ENCODE measurements around the gene PUS3. TPM values are rescaled to one million over a fixed set of nuclear protein-coding genes. Genes with fewer than 3 reads are reported as not detected.
A peak's percentile ranks its signal among the peaks of the same experiment; 100 is the strongest.

The PUS3 gene
- total RNA-seq, 6 donors from 2014 or later, result 2.6 to 22.5 (median 10.0) TPM

- H3K9me3 ChIP-seq, result no peaks in the 10 kb centered on the region
- DNase-seq, result no peak
Observed at GRCh38 chr11:125940145-125940544, 37.1 kb upstream of the PUS3 start.

GRCh38 chr11:125939081-125939521 lies 36.1 kb upstream of the PUS3 start:
- Histone ChIP-seq H3K27me3 (no peaks in the 10 kb centered on the region), H3K4me1 (peaks cover 0 to 8% (median 0%) of the 10 kb centered on the region in 4 donors), H3K9me3 (no peaks in the 10 kb centered on the region), H3K36me3 (no peaks in the 10 kb centered on the region), H3K27ac (no peak overlapping the region), H3K4me3 (no peak overlapping the region)
- 41 to 51% methylated on average over 4 of the region's 4 CpGs for WGBS, 2 donors
- DNase-seq, result no peak
- ATAC-seq (ENCODE audit: low FRiP score in 2 of 2), result peak in 1 of 2 donors; percentile 69
- no peak for TF ChIP-seq POLR2A (IDR thresholded peaks at IDR 0.05)
- TF ChIP-seq POLR2AphosphoS5 (IDR thresholded peaks at IDR 0.05), result no peak
- no peak for TF ChIP-seq CTCF (IDR thresholded peaks at IDR 0.05)
- TF ChIP-seq EP300 (IDR thresholded peaks at IDR 0.05), result no peak

More at GRCh38 chr11:125940145-125940544, 37.1 kb upstream of the PUS3 start:
- TF ChIP-seq CTCF (IDR thresholded peaks at IDR 0.05) (no peak), POLR2AphosphoS5 (IDR thresholded peaks at IDR 0.05) (no peak), EP300 (IDR thresholded peaks at IDR 0.05) (no peak), POLR2A (IDR thresholded peaks at IDR 0.05) (no peak)
- H3K27ac ChIP-seq, result no peak overlapping the region
- no peaks in the 10 kb centered on the region for H3K27me3 ChIP-seq
- ATAC-seq (ENCODE audit: low FRiP score in 2 of 2), result no peak
- WGBS, 2 donors, result 95 to 97% methylated on average over 3 to 4 of the region's 4 CpGs
- no peak overlapping the region for H3K4me3 ChIP-seq
- H3K4me1 ChIP-seq, result peaks cover 0 to 8% (median 0%) of the 10 kb centered on the region in 4 donors
- no peaks in the 10 kb centered on the region for H3K36me3 ChIP-seq

- H3K9me3 ChIP-seq, result no peaks in the 10 kb centered on the region
- no peak for DNase-seq
Observed at GRCh38 chr11:125938418-125938817, 35.4 kb upstream of the PUS3 start.

GRCh38 chr11:125935618-125936199 lies 32.7 kb upstream of the PUS3 start:
- Histone ChIP-seq H3K27ac (no peak overlapping the region), H3K27me3 (no peaks in the 10 kb centered on the region), H3K4me1 (no peaks in the 10 kb centered on the region), H3K36me3 (no peaks in the 10 kb centered on the region), H3K9me3 (no peaks in the 10 kb centered on the region), H3K4me3 (no peak overlapping the region)
- WGBS, 2 donors, result 70 to 72% methylated on average over 12 of the region's 12 CpGs
- no peak for TF ChIP-seq POLR2AphosphoS5 (IDR thresholded peaks at IDR 0.05)
- no peak for TF ChIP-seq CTCF (IDR thresholded peaks at IDR 0.05)
- no peak for DNase-seq
- no peak for ATAC-seq (ENCODE audit: low FRiP score in 2 of 2)

More at GRCh38 chr11:125938418-125938817, 35.4 kb upstream of the PUS3 start:
- Histone ChIP-seq H3K27ac (no peak overlapping the region), H3K4me3 (no peak overlapping the region), H3K36me3 (no peaks in the 10 kb centered on the region), H3K27me3 (no peaks in the 10 kb centered on the region), H3K4me1 (peaks cover 0 to 8% (median 0%) of the 10 kb centered on the region in 4 donors)
- WGBS, 2 donors, result 92 to 94% methylated on average over 5 of the region's 5 CpGs
- TF ChIP-seq EP300 (IDR thresholded peaks at IDR 0.05) (no peak), POLR2A (IDR thresholded peaks at IDR 0.05) (no peak)
- no peak for ATAC-seq (ENCODE audit: low FRiP score in 2 of 2)

- DNase-seq (no peak), ATAC-seq (ENCODE audit: low FRiP score in 2 of 2) (no peak)
- H3K36me3 ChIP-seq, result no peaks in the 10 kb centered on the region
- no peaks in the 10 kb centered on the region for H3K4me1 ChIP-seq
- H3K27me3 ChIP-seq, result no peaks in the 10 kb centered on the region
- H3K27ac ChIP-seq, result no peak overlapping the region
- H3K9me3 ChIP-seq, result no peaks in the 10 kb centered on the region
- no peak overlapping the region for H3K4me3 ChIP-seq
- TF ChIP-seq EP300 (IDR thresholded peaks at IDR 0.05), result no peak
- no peak for TF ChIP-seq POLR2AphosphoS5 (IDR thresholded peaks at IDR 0.05)
- TF ChIP-seq CTCF (IDR thresholded peaks at IDR 0.05), result no peak
- no peak for TF ChIP-seq POLR2A (IDR thresholded peaks at IDR 0.05)
- 94 to 98% methylated on average over 2 of the region's 2 CpGs for WGBS, 2 donors
Observed at GRCh38 chr11:125935056-125935455, 32.0 kb upstream of the PUS3 start.
